Measurements from ENCODE around the gene NFATC4.

The NFATC4 gene

GRCh38 chr14:24367514-24368211 lies at the start of gene NFATC4:
TSS of gene NFATC4 (plus strand) at chr14:24368184. CDS start at chr14:24368341, 157 bp downstream.
- DNase-seq (ENCODE audit: extremely low spot score): peak; percentile 72
- CTCF ChIA-PET: no interaction called here
- POLR2A ChIA-PET: interaction anchor here (0.6 to 1.4 kb wide), 3 partner anchors 24 to 63 kb away, joined by 4 to 10 read pairs (median 4); partner anchors contain the start of genes CBLN3 and KHNYN
- TF ChIP-seq ELF4 (IDR thresholded peaks at IDR 0.05): no peak
- TF ChIP-seq, protein P1, sequence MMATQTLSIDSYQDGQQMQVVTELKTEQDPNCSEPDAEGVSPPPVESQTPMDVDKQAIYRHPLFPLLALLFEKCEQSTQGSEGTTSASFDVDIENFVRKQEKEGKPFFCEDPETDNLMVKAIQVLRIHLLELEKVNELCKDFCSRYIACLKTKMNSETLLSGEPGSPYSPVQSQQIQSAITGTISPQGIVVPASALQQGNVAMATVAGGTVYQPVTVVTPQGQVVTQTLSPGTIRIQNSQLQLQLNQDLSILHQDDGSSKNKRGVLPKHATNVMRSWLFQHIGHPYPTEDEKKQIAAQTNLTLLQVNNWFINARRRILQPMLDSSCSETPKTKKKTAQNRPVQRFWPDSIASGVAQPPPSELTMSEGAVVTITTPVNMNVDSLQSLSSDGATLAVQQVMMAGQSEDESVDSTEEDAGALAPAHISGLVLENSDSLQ (IDR thresholded peaks at IDR 0.05): peak; percentile 97
- TF ChIP-seq FOXA1 (IDR thresholded peaks at IDR 0.05): no peak
- TF ChIP-seq LEF1 (IDR thresholded peaks at IDR 0.05; ENCODE audit: borderline replicate concordance): no peak
- TF ChIP-seq ARNT (IDR thresholded peaks at IDR 0.05): no peak
- no peak for TF ChIP-seq SUZ12 (IDR thresholded peaks at IDR 0.05)
- TF ChIP-seq ZNF384 (IDR thresholded peaks at IDR 0.05): peak; percentile 91
- no peak for TF ChIP-seq FOXK2 (IDR thresholded peaks at IDR 0.05)
- TF ChIP-seq BHLHE40 (IDR thresholded peaks at IDR 0.05; ENCODE audit: borderline replicate concordance): no peak
- TF ChIP-seq SP1 (IDR thresholded peaks at IDR 0.05): no peak

GRCh38 chr14:24321212-24321975 lies 46.6 kb upstream of the NFATC4 start:
- CTCF ChIA-PET: interaction anchor here (1.6 to 1.9 kb wide), 2 partner anchors 13 to 110 kb away, joined by 10 to 11 read pairs; partner anchors contain the start of gene CIDEB
- DNase-seq (ENCODE audit: extremely low spot score): no peak
- POLR2A ChIA-PET: interaction anchor here (0.9 to 1.1 kb wide), 2 partner anchors 50 to 120 kb away, joined by 3 to 4 read pairs; partner anchors contain the start of gene RABGGTA
- TF ChIP-seq SUZ12 (IDR thresholded peaks at IDR 0.05): no peak
- no peak for TF ChIP-seq CTBP1 (IDR thresholded peaks at IDR 0.05; ENCODE audit: borderline replicate concordance)
- TF ChIP-seq FOXM1 (IDR thresholded peaks at IDR 0.05; ENCODE audit: borderline replicate concordance): no peak
- TF ChIP-seq ARNT (IDR thresholded peaks at IDR 0.05): no peak
- no peak for TF ChIP-seq FOXA1 (IDR thresholded peaks at IDR 0.05)
- TF ChIP-seq, protein P1 (IDR thresholded peaks at IDR 0.05): no peak
- no peak for TF ChIP-seq NFRKB (IDR thresholded peaks at IDR 0.05)
- TF ChIP-seq HDGF (IDR thresholded peaks at IDR 0.05; ENCODE audit: borderline replicate concordance): no peak
- no peak for TF ChIP-seq ELF4 (IDR thresholded peaks at IDR 0.05)
- TF ChIP-seq ZNF384 (IDR thresholded peaks at IDR 0.05): no peak
- no peak for TF ChIP-seq BHLHE40 (IDR thresholded peaks at IDR 0.05; ENCODE audit: borderline replicate concordance)
- no peak for TF ChIP-seq LEF1 (IDR thresholded peaks at IDR 0.05; ENCODE audit: borderline replicate concordance)
- TF ChIP-seq SP1 (IDR thresholded peaks at IDR 0.05): no peak
- no peak for TF ChIP-seq TARDBP (IDR thresholded peaks at IDR 0.05)
- TF ChIP-seq FOXK2 (IDR thresholded peaks at IDR 0.05): no peak
- no peak for TF ChIP-seq L3MBTL2 (conservative IDR thresholded peaks at IDR 0.05)

DNA sequence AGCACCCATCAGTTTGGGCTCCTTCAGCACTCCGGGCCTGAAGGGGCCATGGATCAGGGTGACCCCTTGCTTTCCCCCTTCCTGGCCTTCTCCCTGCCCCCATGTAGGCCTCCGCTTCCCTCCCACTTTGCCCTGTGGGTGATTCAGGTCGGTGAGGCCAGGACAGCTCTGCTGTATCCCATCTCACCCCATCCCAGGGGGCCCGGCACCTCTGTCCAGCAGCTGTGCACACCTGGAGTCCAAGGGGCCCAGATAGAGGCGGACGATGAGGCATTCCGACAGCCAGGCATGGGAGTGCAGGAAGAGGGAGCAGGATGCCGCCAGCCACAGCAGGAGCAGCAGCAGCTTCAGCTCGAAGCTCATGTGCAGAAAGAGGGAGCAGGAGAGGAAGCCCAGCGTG lies 45.3 kb upstream of the NFATC4 start:
- ChIA-PET POLR2A (interaction anchor here (0.9 to 1.4 kb wide), 3 partner anchors 51 to 119 kb away, joined by 3 to 5 read pairs (median 4); partner anchors contain the start of genes KHNYN and RABGGTA), CTCF (interaction anchor here (0.8 to 1.9 kb wide), 4 partner anchors 11 to 109 kb away, joined by 4 to 11 read pairs (median 7); partner anchors contain the start of gene CIDEB)
- no peak for DNase-seq (ENCODE audit: extremely low spot score)
- TF ChIP-seq FOXK2 (IDR thresholded peaks at IDR 0.05) (no peak), ZNF384 (IDR thresholded peaks at IDR 0.05) (no peak), LEF1 (IDR thresholded peaks at IDR 0.05; ENCODE audit: borderline replicate concordance) (no peak), HDGF (IDR thresholded peaks at IDR 0.05; ENCODE audit: borderline replicate concordance) (no peak), CTBP1 (IDR thresholded peaks at IDR 0.05; ENCODE audit: borderline replicate concordance) (no peak), FOXM1 (IDR thresholded peaks at IDR 0.05; ENCODE audit: borderline replicate concordance) (no peak), L3MBTL2 (conservative IDR thresholded peaks at IDR 0.05) (no peak), BHLHE40 (IDR thresholded peaks at IDR 0.05; ENCODE audit: borderline replicate concordance) (no peak), TARDBP (IDR thresholded peaks at IDR 0.05) (no peak), SP1 (IDR thresholded peaks at IDR 0.05) (no peak), SUZ12 (IDR thresholded peaks at IDR 0.05) (no peak), ELF4 (IDR thresholded peaks at IDR 0.05) (no peak)

DNA sequence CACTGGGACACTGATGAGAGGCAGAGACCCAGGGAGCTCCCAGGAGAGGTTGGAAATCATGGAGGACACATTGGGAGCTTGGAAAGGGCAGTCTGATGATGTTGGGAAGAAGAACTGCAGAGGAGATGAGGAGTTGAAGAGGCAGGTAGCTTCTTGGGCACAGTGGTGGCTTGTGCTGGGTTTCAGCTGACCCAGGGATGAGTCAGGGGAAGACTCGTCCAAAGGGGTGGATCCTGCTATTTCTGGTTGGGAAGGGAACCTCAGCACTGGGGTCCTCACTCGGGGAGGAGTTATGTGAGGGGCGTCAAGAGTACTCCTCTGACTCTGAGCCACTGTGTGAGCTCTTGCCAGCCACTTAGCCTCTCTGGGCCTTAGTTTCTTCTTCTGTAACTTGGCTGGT lies 44.6 kb upstream of the NFATC4 start:
- ChIA-PET POLR2A (interaction anchor here (1.0 to 1.4 kb wide), 2 partner anchors 107 to 119 kb away, joined by 3 to 5 read pairs; partner anchors contain the start of gene KHNYN), CTCF (interaction anchor here (1.0 to 1.3 kb wide), 2 partner anchors 16 to 80 kb away, joined by 4 to 5 read pairs; partner anchors contain the start of gene CIDEB)
- no peak for DNase-seq (ENCODE audit: extremely low spot score)
- TF ChIP-seq FOXM1 (IDR thresholded peaks at IDR 0.05; ENCODE audit: borderline replicate concordance) (no peak), SUZ12 (IDR thresholded peaks at IDR 0.05) (no peak)

- POLR2A ChIA-PET: interaction anchor here (1.0 to 1.5 kb wide), 3 partner anchors 53 to 118 kb away, joined by 3 to 7 read pairs (median 3); partner anchors contain the start of gene RABGGTA
- TF ChIP-seq SP1 (IDR thresholded peaks at IDR 0.05) (no peak), CTBP1 (IDR thresholded peaks at IDR 0.05; ENCODE audit: borderline replicate concordance) (no peak), HDGF (IDR thresholded peaks at IDR 0.05; ENCODE audit: borderline replicate concordance) (no peak), LEF1 (IDR thresholded peaks at IDR 0.05; ENCODE audit: borderline replicate concordance) (no peak), NFRKB (IDR thresholded peaks at IDR 0.05) (no peak), ARNT (IDR thresholded peaks at IDR 0.05) (no peak), ZNF384 (IDR thresholded peaks at IDR 0.05) (no peak), SUZ12 (IDR thresholded peaks at IDR 0.05) (no peak), ELF4 (IDR thresholded peaks at IDR 0.05) (no peak), FOXA1 (IDR thresholded peaks at IDR 0.05) (no peak), FOXM1 (IDR thresholded peaks at IDR 0.05; ENCODE audit: borderline replicate concordance) (no peak), BHLHE40 (IDR thresholded peaks at IDR 0.05; ENCODE audit: borderline replicate concordance) (no peak), FOXK2 (IDR thresholded peaks at IDR 0.05) (no peak), TARDBP (IDR thresholded peaks at IDR 0.05) (no peak), L3MBTL2 (conservative IDR thresholded peaks at IDR 0.05) (no peak)
- TF ChIP-seq, protein P1 (IDR thresholded peaks at IDR 0.05): no peak
- no peak for DNase-seq (ENCODE audit: extremely low spot score)
- CTCF ChIA-PET: interaction anchor here (1.1 to 1.3 kb wide), 2 partner anchors 16 to 108 kb away, joined by 5 to 6 read pairs; partner anchors contain the start of gene CIDEB
Observed at GRCh38 chr14:24324024-24324423, 44.0 kb upstream of the NFATC4 start.
